Measurements from ENCODE around the gene USO1.
"Not testable (repeated sequence)": the region's sequence is repeated elsewhere in the genome, so short reads cannot be mapped to it uniquely, and the experiment has no call there.

Gene USO1

GRCh38 chr4:75848171-75848760 is 123.9 kb downstream of the USO1 start:
- DNase-seq: not testable (repeated sequence)

- DNase-seq: no peak
Observed at GRCh38 chr4:75848891-75849290, 124.5 kb downstream of the USO1 start.

DNA sequence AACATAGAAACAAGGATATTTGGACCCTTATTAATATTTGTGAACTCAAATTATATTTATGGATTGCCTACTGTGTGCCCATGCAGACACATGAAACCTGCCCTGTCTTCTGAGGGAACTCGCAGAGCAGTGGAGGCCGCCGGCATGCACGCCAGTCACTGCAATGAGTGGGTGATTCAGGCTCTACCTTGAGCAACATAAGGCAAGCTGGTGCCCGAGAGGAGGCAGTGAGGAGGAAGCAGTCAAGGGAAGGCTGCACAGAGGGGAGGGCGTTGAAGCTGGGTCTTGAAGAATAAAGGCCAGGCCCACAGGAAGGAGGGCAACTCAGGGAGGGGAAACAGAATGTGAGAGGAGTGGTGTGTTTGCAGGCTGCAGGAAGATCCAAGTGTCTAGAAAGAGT is 125.1 kb downstream of the USO1 start:
- DNase-seq: no peak

- no peak for DNase-seq
Observed at GRCh38 chr4:75858721-75859120, 134.3 kb downstream of the USO1 start.

DNA sequence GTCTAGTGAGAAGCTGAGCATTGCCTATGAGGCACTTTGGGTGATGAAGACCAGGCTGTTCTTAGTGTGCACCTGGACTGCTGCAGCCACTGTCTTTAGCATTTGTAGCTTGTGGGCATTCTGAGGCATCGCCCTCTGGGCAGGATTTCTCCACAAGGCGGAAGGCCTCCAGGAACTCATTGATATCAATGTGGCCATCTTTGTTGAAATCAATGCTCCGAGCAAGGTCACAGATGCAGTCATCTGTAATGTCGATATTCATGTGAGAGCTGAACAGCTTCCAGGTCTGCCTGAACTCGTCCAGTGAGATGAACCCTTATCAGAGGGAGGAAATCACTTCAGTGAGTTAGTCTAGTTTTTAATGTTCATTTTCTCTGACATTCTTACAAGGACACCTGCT is 136.2 kb downstream of the USO1 start:
- DNase-seq: no peak

Data from effector CD4-positive, alpha-beta T cell (primary cell).